ENCODE data around the gene SLC2A4. TPM values are rescaled to one million over a fixed set of nuclear protein-coding genes. Genes with fewer than 3 reads are reported as not detected.

SLC2A4 gene
- total RNA-seq, 1 donor from 2014 or later = not detected

DNA sequence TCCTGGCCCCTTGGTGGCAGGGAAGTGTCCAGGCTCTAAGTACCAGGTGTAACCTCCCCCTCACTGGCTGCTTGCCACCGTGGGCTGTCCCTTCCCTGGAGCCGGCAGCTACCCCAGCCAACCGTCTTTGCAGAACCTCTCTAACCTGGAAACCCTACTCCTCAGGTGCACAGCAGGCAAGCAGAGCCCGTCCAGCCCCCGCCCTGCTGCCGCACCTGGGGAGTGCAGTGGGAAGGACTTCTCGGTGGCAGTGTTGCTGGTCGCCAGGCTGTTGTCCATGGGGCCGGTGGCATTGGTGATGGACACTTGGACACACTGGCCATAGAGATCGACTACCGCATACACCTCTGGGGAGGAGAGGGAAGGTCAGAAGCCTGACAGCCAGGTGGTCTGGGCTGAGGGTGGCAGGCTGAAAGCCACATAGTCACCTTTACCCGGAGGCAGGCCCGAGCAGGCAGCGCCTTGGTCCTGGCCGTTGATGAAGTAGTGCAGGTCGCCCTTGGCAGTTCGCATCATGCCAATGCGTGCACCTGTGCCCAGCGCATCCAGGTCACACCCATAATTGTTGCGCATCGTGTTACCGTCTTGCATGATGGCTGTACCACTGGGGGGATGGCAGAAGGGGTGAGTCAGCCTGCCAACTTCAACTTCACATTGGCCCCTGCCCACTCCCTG is 41.1 kb downstream of the SLC2A4 start:
- ATAC-seq (ENCODE audit: low read depth) = no peak
- Mint-ChIP-seq H3K9me3 (no peaks in the 10 kb centered on the region), H3K27me3 (no peaks in the 10 kb centered on the region), H3K4me1 (peaks cover 3% of the 10 kb centered on the region), H3K27ac (no peak overlapping the region), H3K36me3 (ENCODE audit: low read depth) (peaks cover 82% of the 10 kb centered on the region), H3K4me3 (no peak overlapping the region)
- no peak for DNase-seq
- CTCF ChIA-PET = interaction anchor here (0.9 kb wide), 1 partner anchor 24 kb away, joined by 3 read pairs; no protein-coding TSS in a partner anchor
- TF ChIP-seq, protein P1, sequence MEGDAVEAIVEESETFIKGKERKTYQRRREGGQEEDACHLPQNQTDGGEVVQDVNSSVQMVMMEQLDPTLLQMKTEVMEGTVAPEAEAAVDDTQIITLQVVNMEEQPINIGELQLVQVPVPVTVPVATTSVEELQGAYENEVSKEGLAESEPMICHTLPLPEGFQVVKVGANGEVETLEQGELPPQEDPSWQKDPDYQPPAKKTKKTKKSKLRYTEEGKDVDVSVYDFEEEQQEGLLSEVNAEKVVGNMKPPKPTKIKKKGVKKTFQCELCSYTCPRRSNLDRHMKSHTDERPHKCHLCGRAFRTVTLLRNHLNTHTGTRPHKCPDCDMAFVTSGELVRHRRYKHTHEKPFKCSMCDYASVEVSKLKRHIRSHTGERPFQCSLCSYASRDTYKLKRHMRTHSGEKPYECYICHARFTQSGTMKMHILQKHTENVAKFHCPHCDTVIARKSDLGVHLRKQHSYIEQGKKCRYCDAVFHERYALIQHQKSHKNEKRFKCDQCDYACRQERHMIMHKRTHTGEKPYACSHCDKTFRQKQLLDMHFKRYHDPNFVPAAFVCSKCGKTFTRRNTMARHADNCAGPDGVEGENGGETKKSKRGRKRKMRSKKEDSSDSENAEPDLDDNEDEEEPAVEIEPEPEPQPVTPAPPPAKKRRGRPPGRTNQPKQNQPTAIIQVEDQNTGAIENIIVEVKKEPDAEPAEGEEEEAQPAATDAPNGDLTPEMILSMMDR (IDR thresholded peaks at IDR 0.05) = no peak
- intact Hi-C loops (cut with micrococcal nuclease) = no loop called here
- POLR2A ChIA-PET = interaction anchor here (0.8 to 1.5 kb wide), 2 partner anchors 14 to 27 kb away, joined by 3 to 4 read pairs; partner anchors contain the start of gene ACAP1

DNA sequence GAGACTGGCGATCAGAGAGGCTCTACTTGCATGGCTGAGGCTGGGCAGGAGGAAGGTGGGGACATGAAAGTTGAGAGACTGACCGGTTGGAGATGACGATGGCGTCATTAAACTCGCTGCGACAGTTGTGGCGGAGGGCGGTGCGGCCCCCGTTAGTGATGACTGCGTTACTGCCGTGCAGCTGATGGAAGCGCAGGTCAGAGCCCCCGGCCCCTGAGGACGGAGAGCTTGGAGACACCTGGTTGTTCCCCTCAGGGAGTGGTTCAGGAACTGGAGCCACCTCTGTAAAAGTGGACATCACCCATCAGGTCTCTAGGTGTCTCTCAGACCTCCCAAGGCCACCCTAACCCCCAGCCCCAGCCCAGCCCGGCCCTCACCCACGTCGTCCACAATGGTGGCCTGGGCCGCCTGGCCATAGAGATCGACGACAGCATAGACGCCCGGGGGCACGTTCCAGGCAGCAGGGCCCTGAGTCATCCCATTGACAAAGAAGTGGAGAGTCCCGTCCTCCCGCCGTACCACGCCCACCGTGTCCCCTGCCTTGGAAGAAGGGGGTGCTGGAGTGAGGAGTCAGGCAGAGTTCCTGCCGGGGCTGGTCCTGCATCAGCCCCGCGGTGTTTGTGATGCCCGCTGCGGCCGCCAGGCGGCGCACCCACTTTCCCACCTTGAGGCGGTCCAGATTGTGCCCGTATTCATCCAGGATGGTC is 42.4 kb downstream of the SLC2A4 start:
- intact Hi-C loops (cut with micrococcal nuclease) = loop anchor here (1.0 kb wide), 3 partner anchors 21 to 43 kb away; partner anchors contain the start of genes KCTD11 and SLC2A4
- CTCF ChIA-PET = interaction anchor here (0.7 to 2.2 kb wide), 6 partner anchors 10 to 26 kb away, joined by 3 to 18 read pairs (median 5); partner anchors contain the start of gene ACAP1

DNA sequence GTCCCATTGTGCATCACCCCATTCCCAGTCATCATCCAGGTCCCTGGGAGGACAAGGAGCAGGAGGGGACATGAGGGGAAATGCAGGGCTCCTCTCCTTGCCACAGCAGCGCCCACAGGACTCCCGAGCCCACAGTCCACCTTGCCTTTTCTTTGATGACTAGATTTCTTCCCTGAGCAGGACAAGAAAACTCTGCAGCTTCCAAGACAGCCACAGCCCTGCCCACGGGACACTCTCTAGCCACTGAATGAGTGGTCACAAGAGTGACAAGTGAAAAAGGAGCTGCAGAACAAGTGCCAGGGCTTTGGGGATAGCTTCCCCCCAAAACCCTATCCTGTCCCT is 42.9 kb downstream of the SLC2A4 start:
- H3K4me3 Mint-ChIP-seq = no peak overlapping the region
- ATAC-seq (ENCODE audit: low read depth) (no peak), DNase-seq (no peak)
- no peaks in the 10 kb centered on the region for H3K9me3 Mint-ChIP-seq
- H3K4me1 Mint-ChIP-seq = peaks cover 16% of the 10 kb centered on the region
- ChIA-PET POLR2A (interaction anchor here (0.7 to 3.6 kb wide), 6 partner anchors 8 to 27 kb away, joined by 3 to 20 read pairs (median 4); partner anchors contain the start of gene ACAP1), CTCF (interaction anchor here (0.7 to 2.2 kb wide), 8 partner anchors 9 to 151 kb away, joined by 3 to 18 read pairs (median 3); partner anchors contain the start of genes ACAP1 and GPS2)
- TF ChIP-seq, protein P1 (IDR thresholded peaks at IDR 0.05) = no peak
- no peak overlapping the region for H3K27ac Mint-ChIP-seq
- intact Hi-C loops (cut with micrococcal nuclease) = loop anchor here (1.0 kb wide), 3 partner anchors 21 to 43 kb away; partner anchors contain the start of genes KCTD11 and SLC2A4
- H3K27me3 Mint-ChIP-seq = no peaks in the 10 kb centered on the region
- H3K36me3 Mint-ChIP-seq (ENCODE audit: low read depth) = peaks cover 72% of the 10 kb centered on the region

More for the DNA sequence above, 42.4 kb downstream of the SLC2A4 start:
- TF ChIP-seq, protein P1 (IDR thresholded peaks at IDR 0.05) = peak; percentile 64
- POLR2A ChIA-PET = interaction anchor here (0.9 to 1.3 kb wide), 3 partner anchors 8 to 27 kb away, joined by 3 to 7 read pairs (median 4); partner anchors contain the start of gene ACAP1
- no peak overlapping the region for H3K27ac Mint-ChIP-seq
- no peaks in the 10 kb centered on the region for H3K9me3 Mint-ChIP-seq
- H3K27me3 Mint-ChIP-seq = no peaks in the 10 kb centered on the region
- H3K4me3 Mint-ChIP-seq = no peak overlapping the region
- peaks cover 15% of the 10 kb centered on the region for H3K4me1 Mint-ChIP-seq
- peaks cover 71% of the 10 kb centered on the region for H3K36me3 Mint-ChIP-seq (ENCODE audit: low read depth)
- peak; percentile 41 for ATAC-seq (ENCODE audit: low read depth)
- peak; percentile 62 for DNase-seq

DNA sequence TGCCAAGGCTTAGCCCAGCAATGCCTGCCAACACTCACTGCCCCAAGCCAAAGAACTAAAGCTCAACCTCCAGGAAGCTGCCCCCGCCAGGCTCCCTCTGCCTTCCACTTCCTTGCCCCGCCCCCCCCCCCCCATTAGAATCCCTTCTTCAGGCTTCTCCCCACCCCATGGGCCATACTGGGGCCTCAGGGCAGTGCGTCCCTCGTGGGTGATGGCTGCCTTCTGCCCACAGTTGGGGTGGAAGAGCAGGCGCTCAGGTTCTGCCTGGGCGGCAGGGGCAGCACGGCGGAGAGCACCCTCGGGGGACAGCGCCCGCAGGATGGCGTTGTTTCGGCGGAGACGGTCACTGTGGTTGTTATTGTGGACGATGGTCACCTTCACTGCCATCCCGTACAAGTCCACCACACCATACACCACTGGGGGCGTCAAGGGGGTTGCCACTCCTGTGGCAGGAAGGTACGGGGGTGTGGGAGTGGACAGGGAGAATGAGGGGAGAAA is 43.6 kb downstream of the SLC2A4 start:
- POLR2A ChIA-PET = interaction anchor here (0.7 to 3.6 kb wide), 5 partner anchors 9 to 26 kb away, joined by 3 to 20 read pairs (median 3); partner anchors contain the start of gene ACAP1
- Mint-ChIP-seq H3K27me3 (no peaks in the 10 kb centered on the region), H3K4me1 (peaks cover 22% of the 10 kb centered on the region), H3K4me3 (no peak overlapping the region), H3K9me3 (no peaks in the 10 kb centered on the region), H3K36me3 (ENCODE audit: low read depth) (peaks cover 76% of the 10 kb centered on the region), H3K27ac (no peak overlapping the region)
- no peak for ATAC-seq (ENCODE audit: low read depth)
- CTCF ChIA-PET = interaction anchor here (0.6 to 2.2 kb wide), 9 partner anchors 9 to 151 kb away, joined by 3 to 18 read pairs (median 3); partner anchors contain the start of genes ACAP1 and GPS2
- DNase-seq = no peak
- TF ChIP-seq, protein P1 (IDR thresholded peaks at IDR 0.05) = no peak
- intact Hi-C loops (cut with micrococcal nuclease) = no loop called here

Data from activated B cell treated with CpG ODN at 0.5 μM for 24 hours (primary cell).